Osteocyte (in vitro differentiated cells): ENCODE results near the gene COL9A3. TPM values are rescaled to one million over a fixed set of nuclear protein-coding genes. Genes with fewer than 3 reads are reported as not detected.

Source experiments
- DNase-seq: peaks from one replicate; pipeline ENCODE4 v3.0.0; 2021; ENCODE audit warnings: mixed read lengths; ENCODE audit not compliant: unreplicated experiment; ENCODE audit errors: extremely low spot score
- H3K27ac Mint-ChIP-seq: one replicate; pipeline ENCODE4 v1.8.0; 2021; ENCODE audit warnings: mild to moderate bottlenecking, mixed read lengths; ENCODE audit not compliant: unreplicated experiment
- H3K27me3 Mint-ChIP-seq: one replicate; pipeline ENCODE4 v1.8.0; 2021; ENCODE audit warnings: mixed read lengths; ENCODE audit not compliant: unreplicated experiment
- H3K36me3 Mint-ChIP-seq: one replicate; pipeline ENCODE4 v1.8.0; 2021; ENCODE audit warnings: mixed read lengths; ENCODE audit not compliant: unreplicated experiment
- H3K4me1 Mint-ChIP-seq: one replicate; pipeline ENCODE4 v1.8.0; 2021; ENCODE audit warnings: mixed read lengths; ENCODE audit not compliant: unreplicated experiment
- H3K4me3 Mint-ChIP-seq: one replicate; pipeline ENCODE4 v1.8.0; 2021; ENCODE audit warnings: mild to moderate bottlenecking, moderate library complexity, mixed read lengths; ENCODE audit not compliant: unreplicated experiment
- H3K9me3 Mint-ChIP-seq: one replicate; pipeline ENCODE4 v1.8.0; 2021; ENCODE audit warnings: mixed read lengths; ENCODE audit not compliant: unreplicated experiment
- CTCF ChIP-seq: fragments of 200-600 bp; sonication (generic); IDR thresholded peaks from 2 replicates; pipeline ENCODE4 v1.5.0; 2021; ENCODE audit warnings: antibody characterized with exemption, mild to moderate bottlenecking, moderate library complexity
- total RNA-seq: library from RNA; stranded (reverse); gene quantifications from 2 replicates; pipeline ENCODE4 v1.2.1, GENCODE V29; 2021

COL9A3 gene
- total RNA-seq, 1 donor from 2014 or later = 1.7 TPM

GRCh38 chr20:62811720-62812119 lies 5.1 kb upstream of the COL9A3 start:
- Mint-ChIP-seq H3K4me3 (no peak overlapping the region), H3K36me3 (peaks cover 11% of the 10 kb centered on the region)

GRCh38 chr20:62812181-62812906 lies 4.5 kb upstream of the COL9A3 start:
- Mint-ChIP-seq H3K36me3 (peaks cover 11% of the 10 kb centered on the region), H3K4me1 (peaks cover 20% of the 10 kb centered on the region), H3K9me3 (no peaks in the 10 kb centered on the region), H3K27ac (no peak overlapping the region), H3K4me3 (no peak overlapping the region), H3K27me3 (peaks cover 8% of the 10 kb centered on the region)
- no peak for DNase-seq
- no peak for TF ChIP-seq CTCF

More at GRCh38 chr20:62811720-62812119, 5.1 kb upstream of the COL9A3 start:
- DNase-seq = no peak
- H3K9me3 Mint-ChIP-seq = no peaks in the 10 kb centered on the region
- peaks cover 8% of the 10 kb centered on the region for H3K27me3 Mint-ChIP-seq
- no peak overlapping the region for H3K27ac Mint-ChIP-seq
- TF ChIP-seq CTCF = no peak
- H3K4me1 Mint-ChIP-seq = peaks cover 23% of the 10 kb centered on the region

GRCh38 chr20:62812907-62813200 lies 4.0 kb upstream of the COL9A3 start:
- no peak overlapping the region for H3K4me3 Mint-ChIP-seq
- H3K9me3 Mint-ChIP-seq = no peaks in the 10 kb centered on the region
- H3K27me3 Mint-ChIP-seq = peaks cover 8% of the 10 kb centered on the region
- peaks cover 11% of the 10 kb centered on the region for H3K36me3 Mint-ChIP-seq
- DNase-seq = no peak
- no peak for TF ChIP-seq CTCF
- H3K4me1 Mint-ChIP-seq = peaks cover 21% of the 10 kb centered on the region
- no peak overlapping the region for H3K27ac Mint-ChIP-seq

GRCh38 chr20:62813588-62813987 lies 3.3 kb upstream of the COL9A3 start:
- H3K4me3 Mint-ChIP-seq = no peak overlapping the region
- H3K27ac Mint-ChIP-seq = no peak overlapping the region
- peaks cover 24% of the 10 kb centered on the region for H3K4me1 Mint-ChIP-seq
- peaks cover 7% of the 10 kb centered on the region for H3K36me3 Mint-ChIP-seq
- no peak for DNase-seq
- TF ChIP-seq CTCF = no peak
- H3K27me3 Mint-ChIP-seq = peaks cover 8% of the 10 kb centered on the region
- no peaks in the 10 kb centered on the region for H3K9me3 Mint-ChIP-seq

- peaks cover 8% of the 10 kb centered on the region for H3K27me3 Mint-ChIP-seq
- peaks cover 7% of the 10 kb centered on the region for H3K36me3 Mint-ChIP-seq
- no peak overlapping the region for H3K4me3 Mint-ChIP-seq
- no peak overlapping the region for H3K27ac Mint-ChIP-seq
- H3K4me1 Mint-ChIP-seq = peaks cover 28% of the 10 kb centered on the region
- DNase-seq = no peak
- no peak for TF ChIP-seq CTCF
- H3K9me3 Mint-ChIP-seq = no peaks in the 10 kb centered on the region
Measured at GRCh38 chr20:62814060-62814708, 2.7 kb upstream of the COL9A3 start.
